DOHH2 (cell line): Measurements from ENCODE around the gene NME4.

Experiments used
- H3F3A ChIP-seq: fragments of 200-600 bp; sonication (generic), shearing (Covaris generic); 2 replicates; pipeline ENCODE4 v1.6.0; 2016; ENCODE audit warnings: antibody characterized with exemption, mild to moderate bottlenecking; ENCODE audit not compliant: control insufficient read depth, insufficient read depth
- H3K27ac ChIP-seq: fragments of 200-600 bp; sonication (generic); 2 replicates; pipeline ENCODE4 v1.5.1; 2014; ENCODE audit warnings: low read depth, mild to moderate bottlenecking, low read length, moderate library complexity
- H3K27me3 ChIP-seq: fragments of 200-600 bp; sonication (generic); 2 replicates; pipeline ENCODE4 v1.6.1; 2014; ENCODE audit warnings: mild to moderate bottlenecking, low read length, mixed read lengths; ENCODE audit not compliant: control insufficient read depth
- H3K36me3 ChIP-seq: fragments of 200-600 bp; sonication (generic); 2 replicates; pipeline ENCODE4 v1.6.1; 2014; ENCODE audit warnings: mild to moderate bottlenecking, low read length, moderate library complexity, mixed read lengths; ENCODE audit not compliant: control insufficient read depth
- H3K4me1 ChIP-seq: fragments of 200-600 bp; sonication (generic); 2 replicates; pipeline ENCODE4 v1.6.1; 2014; ENCODE audit warnings: mild to moderate bottlenecking, low read length, mixed read lengths; ENCODE audit not compliant: control insufficient read depth
- H3K4me2 ChIP-seq: fragments of 200-600 bp; sonication (generic); 2 replicates; pipeline ENCODE4 v1.6.0; 2014; ENCODE audit warnings: mild to moderate bottlenecking, low read length, moderate library complexity
- H3K4me3 ChIP-seq: fragments of 200-600 bp; sonication (generic); 2 replicates; pipeline ENCODE4 v1.5.1; 2014; ENCODE audit warnings: mild to moderate bottlenecking, low read length, mixed read lengths
- H3K79me2 ChIP-seq: fragments of 200-600 bp; sonication (generic); 2 replicates; pipeline ENCODE4 v1.6.1; 2014; ENCODE audit warnings: mild to moderate bottlenecking, low read length, mixed read lengths; ENCODE audit not compliant: control insufficient read depth
- H3K9me2 ChIP-seq: fragments of 200-600 bp; sonication (generic); replicated peaks from 2 replicates; pipeline ENCODE4 v1.6.1; 2014; ENCODE audit warnings: mild to moderate bottlenecking, low read length, mixed read lengths; ENCODE audit not compliant: control insufficient read depth
- H3K9me3 ChIP-seq: fragments of 200-600 bp; sonication (generic); 2 replicates; pipeline ENCODE4 v1.6.1; 2014; ENCODE audit warnings: antibody characterized with exemption, low read length, mixed read lengths; ENCODE audit not compliant: control insufficient read depth, insufficient read depth
- H4K20me1 ChIP-seq: fragments of 200-600 bp; sonication (generic); 2 replicates; pipeline ENCODE4 v1.6.0; 2014; ENCODE audit warnings: low read depth, mild to moderate bottlenecking, antibody characterized with exemption, low read length, moderate library complexity; ENCODE audit not compliant: control insufficient read depth, insufficient read depth
- EZH2phosphoT487 ChIP-seq: fragments of 200-600 bp; sonication (generic); IDR thresholded peaks from 2 replicates; pipeline ENCODE4 v1.6.1; 2017; ENCODE audit warnings: borderline replicate concordance, mild to moderate bottlenecking, antibody characterized with exemption, low read length, moderate library complexity, mixed read lengths
- TF ChIP-seq, protein P1 (sequence below): fragments of 200-600 bp; sonication (generic); IDR thresholded peaks from one replicate; pipeline ENCODE4 v1.5.1; 2014; ENCODE audit warnings: antibody characterized with exemption, mild to moderate bottlenecking, low read depth, low read length; ENCODE audit not compliant: poor library complexity, severe bottlenecking

The NME4 gene

DNA sequence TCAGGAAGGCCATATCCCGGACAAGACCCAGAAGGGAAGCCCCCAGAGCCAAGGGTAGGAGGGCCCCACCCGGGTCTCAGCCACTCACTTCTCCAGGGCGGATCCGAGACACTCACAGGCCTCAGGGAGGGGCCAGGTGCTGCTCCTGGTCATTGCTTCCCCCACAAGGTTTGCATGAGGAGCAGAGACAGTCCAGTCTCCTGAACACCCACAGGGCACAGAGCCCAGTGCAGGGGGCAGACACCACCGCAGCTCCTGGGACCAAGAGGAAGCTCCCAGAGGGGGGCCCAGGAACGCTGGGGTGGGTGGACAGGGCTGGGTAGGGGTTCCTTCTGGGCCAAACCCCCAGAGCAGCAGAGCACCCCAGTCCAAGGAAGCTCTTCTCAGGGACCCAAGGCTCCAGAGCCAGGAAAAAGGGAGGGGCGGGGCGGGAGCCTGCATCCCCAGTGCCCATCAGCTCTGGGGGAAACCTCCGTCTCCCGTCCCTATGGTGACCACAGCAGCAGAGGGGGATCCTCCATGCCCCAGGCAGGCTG lies 26.0 kb upstream of the NME4 start:
- peaks cover 17% of the 10 kb centered on the region for H3K4me1 ChIP-seq
- no peak for TF ChIP-seq EZH2phosphoT487
- TF ChIP-seq, protein P1, sequence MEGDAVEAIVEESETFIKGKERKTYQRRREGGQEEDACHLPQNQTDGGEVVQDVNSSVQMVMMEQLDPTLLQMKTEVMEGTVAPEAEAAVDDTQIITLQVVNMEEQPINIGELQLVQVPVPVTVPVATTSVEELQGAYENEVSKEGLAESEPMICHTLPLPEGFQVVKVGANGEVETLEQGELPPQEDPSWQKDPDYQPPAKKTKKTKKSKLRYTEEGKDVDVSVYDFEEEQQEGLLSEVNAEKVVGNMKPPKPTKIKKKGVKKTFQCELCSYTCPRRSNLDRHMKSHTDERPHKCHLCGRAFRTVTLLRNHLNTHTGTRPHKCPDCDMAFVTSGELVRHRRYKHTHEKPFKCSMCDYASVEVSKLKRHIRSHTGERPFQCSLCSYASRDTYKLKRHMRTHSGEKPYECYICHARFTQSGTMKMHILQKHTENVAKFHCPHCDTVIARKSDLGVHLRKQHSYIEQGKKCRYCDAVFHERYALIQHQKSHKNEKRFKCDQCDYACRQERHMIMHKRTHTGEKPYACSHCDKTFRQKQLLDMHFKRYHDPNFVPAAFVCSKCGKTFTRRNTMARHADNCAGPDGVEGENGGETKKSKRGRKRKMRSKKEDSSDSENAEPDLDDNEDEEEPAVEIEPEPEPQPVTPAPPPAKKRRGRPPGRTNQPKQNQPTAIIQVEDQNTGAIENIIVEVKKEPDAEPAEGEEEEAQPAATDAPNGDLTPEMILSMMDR: no peak
- no peaks in the 10 kb centered on the region for H3F3A ChIP-seq
- peak overlapping the region; percentile 47 for H3K4me3 ChIP-seq
- peak overlapping the region; percentile 42 for H3K4me2 ChIP-seq
- peaks cover 5% of the 10 kb centered on the region for H3K79me2 ChIP-seq
- peaks cover 62% of the 10 kb centered on the region for H3K36me3 ChIP-seq
- H3K27me3 ChIP-seq: no peaks in the 10 kb centered on the region
- no peaks in the 10 kb centered on the region for H4K20me1 ChIP-seq
- peak overlapping the region; percentile 28 for H3K27ac ChIP-seq
- no peaks in the 10 kb centered on the region for H3K9me3 ChIP-seq
- no peaks in the 10 kb centered on the region for H3K9me2 ChIP-seq

- H3K9me3 ChIP-seq: no peaks in the 10 kb centered on the region
- H3K27ac ChIP-seq: no peak overlapping the region
- H3K4me1 ChIP-seq: peaks cover 17% of the 10 kb centered on the region
- no peaks in the 10 kb centered on the region for H3F3A ChIP-seq
- H4K20me1 ChIP-seq: no peaks in the 10 kb centered on the region
- H3K4me2 ChIP-seq: peak overlapping the region; percentile 42; the same call in 1 of the 2 replicates
- H3K4me3 ChIP-seq: no peak overlapping the region
- no peak for TF ChIP-seq EZH2phosphoT487
- TF ChIP-seq, protein P1: no peak
- H3K36me3 ChIP-seq: peaks cover 63% of the 10 kb centered on the region
- H3K79me2 ChIP-seq: peaks cover 5% of the 10 kb centered on the region
- H3K27me3 ChIP-seq: no peaks in the 10 kb centered on the region
- no peaks in the 10 kb centered on the region for H3K9me2 ChIP-seq
Observed at GRCh38 chr16:371515-372301, 25.3 kb upstream of the NME4 start.

DNA sequence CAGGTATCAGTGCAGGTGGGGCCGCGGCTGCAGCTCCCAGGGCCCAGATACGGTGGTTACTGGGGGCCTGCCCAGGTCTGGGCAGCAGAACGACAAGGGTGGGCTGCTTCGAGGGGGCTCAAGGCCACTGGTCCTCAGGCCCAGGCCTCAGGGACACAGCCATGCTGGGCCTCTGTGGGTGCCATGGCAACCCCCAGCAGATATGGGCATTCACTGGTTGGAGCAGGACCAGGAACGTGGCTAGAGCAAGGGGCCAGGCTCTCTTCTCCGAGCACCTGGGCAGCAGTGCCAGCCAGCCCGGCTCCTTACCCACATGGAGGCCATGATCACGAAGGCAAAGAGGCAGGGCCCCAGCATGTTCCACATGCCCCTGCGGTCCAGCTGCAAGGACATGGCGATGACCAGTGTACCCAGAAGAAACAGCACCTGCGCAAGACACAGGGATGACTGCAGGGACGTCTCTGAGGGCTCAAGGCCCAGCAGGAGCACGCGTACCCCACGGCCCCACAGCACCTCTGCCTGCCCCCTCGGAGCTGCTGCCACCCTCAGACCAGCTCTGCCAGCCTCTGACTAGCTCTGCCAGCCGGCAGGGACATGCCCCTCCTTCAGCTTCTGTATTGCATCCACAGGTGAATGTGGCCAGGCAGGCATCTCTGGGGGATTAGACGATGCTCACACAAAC lies 24.6 kb upstream of the NME4 start:
- TF ChIP-seq, protein P1: no peak
- no peak for TF ChIP-seq EZH2phosphoT487

More for the DNA sequence above, 24.6 kb upstream of the NME4 start:
- no peaks in the 10 kb centered on the region for H3F3A ChIP-seq
- no peak overlapping the region for H3K27ac ChIP-seq
- peaks cover 5% of the 10 kb centered on the region for H3K79me2 ChIP-seq
- H3K9me3 ChIP-seq: no peaks in the 10 kb centered on the region
- H3K4me3 ChIP-seq: no peak overlapping the region
- H3K4me2 ChIP-seq: no peak overlapping the region
- no peaks in the 10 kb centered on the region for H4K20me1 ChIP-seq
- H3K9me2 ChIP-seq: no peaks in the 10 kb centered on the region
- peaks cover 17% of the 10 kb centered on the region for H3K4me1 ChIP-seq
- H3K27me3 ChIP-seq: no peaks in the 10 kb centered on the region
- H3K36me3 ChIP-seq: peaks cover 61% of the 10 kb centered on the region
